GM19395 (cell line): ENCODE measurements around the gene SRMS.
"Not testable (repeated sequence)": the region's sequence is repeated elsewhere in the genome, so short reads cannot be mapped to it uniquely, and the experiment has no call there.

Source experiments
- ATAC-seq: cut with Tn5 transposase; IDR thresholded peaks from one replicate; pipeline ENCODE4 v1.9.1; 2021; ENCODE audit warnings: mild to moderate bottlenecking, moderate library complexity; ENCODE audit not compliant: unreplicated experiment

Gene SRMS

GRCh38 chr20:63579017-63579694, 31.6 kb upstream of the SRMS start:
- ATAC-seq: no peak

DNA sequence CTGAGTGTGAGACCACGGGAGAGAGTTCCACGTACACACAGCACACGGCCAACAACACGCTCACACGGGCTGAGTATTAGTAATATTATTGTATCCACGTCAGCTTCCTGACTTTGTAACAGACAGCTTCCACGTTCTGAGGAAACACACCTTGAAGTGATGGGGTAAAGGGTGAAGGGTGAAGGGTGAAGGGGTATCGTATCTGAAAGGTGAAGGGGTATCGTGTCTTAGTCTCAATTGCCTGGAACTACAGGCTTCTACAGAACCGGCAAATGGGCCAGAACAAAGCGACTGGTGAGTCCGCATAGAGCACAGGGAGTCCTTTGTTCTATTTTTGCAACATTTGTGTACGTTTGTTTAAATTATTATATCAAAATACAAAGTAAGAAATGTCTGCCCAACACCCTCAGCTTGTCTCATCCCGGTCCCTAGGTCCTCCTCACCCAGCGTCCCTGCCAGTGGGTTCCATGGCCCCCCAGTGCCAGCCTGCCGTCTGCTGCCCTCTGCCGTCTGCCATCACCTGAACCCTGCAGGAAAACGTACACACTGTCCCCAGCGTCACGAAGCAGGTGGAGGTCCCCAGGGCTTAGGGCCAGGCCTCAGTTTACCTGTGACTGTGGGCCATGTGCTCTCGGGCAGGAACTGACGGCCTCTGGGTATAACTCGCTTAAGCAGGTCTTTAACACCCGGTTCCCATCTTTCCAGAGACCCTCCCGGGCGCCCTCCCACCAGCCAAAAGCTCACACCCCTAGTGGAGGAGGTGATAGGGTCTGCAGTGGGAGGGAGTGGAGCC, 30.9 kb upstream of the SRMS start:
- no peak for ATAC-seq

GRCh38 chr20:63577317-63577894, 29.9 kb upstream of the SRMS start:
- no peak for ATAC-seq

- ATAC-seq: no peak
Measured at GRCh38 chr20:63576311-63576710, 28.8 kb upstream of the SRMS start.

- ATAC-seq: no peak
Measured at GRCh38 chr20:63574829-63575743, 27.5 kb upstream of the SRMS start.

- ATAC-seq: peak; percentile 43
Measured at GRCh38 chr20:63574156-63574828, 26.7 kb upstream of the SRMS start, which contains the start of gene HELZ2. TSS of gene HELZ2 (minus strand) at chr20:63574239. CDS start at chr20:63572385, 1,854 bp downstream.

DNA sequence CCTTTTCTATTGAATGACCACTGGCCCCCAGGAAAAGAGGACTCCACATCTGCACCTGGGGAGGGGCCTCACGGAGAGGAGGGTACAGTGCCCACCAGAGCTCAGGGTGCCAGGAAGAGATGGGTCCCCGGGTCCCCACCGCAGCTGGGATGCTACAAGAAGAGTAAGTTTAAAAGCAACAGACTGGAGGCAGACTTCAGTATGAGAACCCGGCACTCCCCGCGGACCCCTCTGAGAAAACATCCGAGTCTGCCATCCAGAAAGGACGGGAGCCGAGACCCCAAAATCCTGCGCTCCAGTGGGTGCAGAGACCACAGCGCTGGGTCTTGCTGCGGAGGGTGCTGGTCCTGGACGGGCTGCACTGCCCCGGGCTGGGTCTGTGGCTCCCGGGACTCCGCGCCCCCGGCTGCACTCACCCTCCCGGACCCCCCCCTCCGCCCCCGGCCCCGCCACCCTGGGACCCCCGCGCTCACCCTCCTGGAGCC, 26.1 kb upstream of the SRMS start:
- ATAC-seq: no peak

DNA sequence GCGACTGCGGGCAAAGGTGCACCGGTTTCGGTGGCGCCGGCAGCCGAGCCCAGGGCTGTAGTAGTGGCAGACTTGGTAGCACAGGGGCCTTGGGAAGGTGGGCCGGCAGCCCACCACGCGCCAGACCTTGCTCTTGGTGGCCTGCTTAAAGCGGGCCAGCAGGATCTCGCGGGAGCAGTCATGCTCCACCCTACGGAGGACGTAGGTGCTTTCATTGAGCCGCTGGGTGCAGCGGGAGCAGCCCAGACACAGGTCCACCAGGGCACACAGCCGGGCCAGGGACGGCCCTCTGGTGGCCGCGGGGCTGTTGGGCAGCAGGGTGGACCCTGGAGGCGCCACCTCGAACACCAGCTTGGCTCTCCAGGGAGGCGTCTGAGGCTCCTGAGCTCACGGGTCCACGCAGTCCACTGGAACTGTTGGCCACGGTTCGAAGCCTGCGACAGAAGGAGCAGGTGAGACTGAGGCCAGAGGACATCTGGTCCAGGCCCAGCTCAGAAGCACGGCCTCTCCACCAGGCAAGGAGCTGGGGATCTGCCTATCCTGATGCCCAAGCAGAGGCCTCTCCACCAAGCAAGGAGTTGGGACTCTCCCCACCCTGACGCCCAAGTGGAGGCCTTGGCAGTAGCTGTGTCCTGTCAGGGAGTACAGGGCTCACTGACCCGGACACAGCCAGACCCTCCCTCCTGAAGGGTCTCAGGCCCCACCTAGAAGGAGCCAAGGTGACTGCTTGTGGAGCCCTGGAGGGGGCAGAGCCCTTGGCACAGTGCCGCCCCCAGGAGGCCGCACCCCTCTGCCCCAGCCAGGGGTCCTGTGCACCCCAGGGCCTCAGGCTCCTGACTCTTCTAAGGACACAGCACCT, 25.5 kb upstream of the SRMS start:
- ATAC-seq: no peak

GRCh38 chr20:63572071-63572787, 24.7 kb upstream of the SRMS start:
- ATAC-seq: no peak

DNA sequence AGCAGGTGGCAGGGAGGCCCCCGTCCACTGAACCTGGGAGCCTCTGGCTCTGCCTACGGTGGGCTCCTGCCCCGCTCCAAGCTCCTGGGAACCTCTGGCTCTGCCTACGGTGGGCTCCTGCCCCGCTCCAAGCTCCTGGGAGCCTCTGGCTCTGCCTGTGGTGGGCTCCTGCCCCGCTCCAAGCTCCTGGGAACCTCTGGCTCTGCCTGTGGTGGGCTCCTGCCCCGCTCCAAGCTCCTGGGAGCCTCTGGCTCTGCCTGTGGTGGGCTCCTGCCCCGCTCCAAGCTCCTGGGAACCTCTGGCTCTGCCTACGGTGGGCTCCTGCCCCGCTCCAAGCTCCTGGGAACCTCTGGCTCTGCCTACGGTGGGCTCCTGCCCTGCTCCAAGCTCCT, 23.5 kb upstream of the SRMS start:
- ATAC-seq: not testable (repeated sequence)

DNA sequence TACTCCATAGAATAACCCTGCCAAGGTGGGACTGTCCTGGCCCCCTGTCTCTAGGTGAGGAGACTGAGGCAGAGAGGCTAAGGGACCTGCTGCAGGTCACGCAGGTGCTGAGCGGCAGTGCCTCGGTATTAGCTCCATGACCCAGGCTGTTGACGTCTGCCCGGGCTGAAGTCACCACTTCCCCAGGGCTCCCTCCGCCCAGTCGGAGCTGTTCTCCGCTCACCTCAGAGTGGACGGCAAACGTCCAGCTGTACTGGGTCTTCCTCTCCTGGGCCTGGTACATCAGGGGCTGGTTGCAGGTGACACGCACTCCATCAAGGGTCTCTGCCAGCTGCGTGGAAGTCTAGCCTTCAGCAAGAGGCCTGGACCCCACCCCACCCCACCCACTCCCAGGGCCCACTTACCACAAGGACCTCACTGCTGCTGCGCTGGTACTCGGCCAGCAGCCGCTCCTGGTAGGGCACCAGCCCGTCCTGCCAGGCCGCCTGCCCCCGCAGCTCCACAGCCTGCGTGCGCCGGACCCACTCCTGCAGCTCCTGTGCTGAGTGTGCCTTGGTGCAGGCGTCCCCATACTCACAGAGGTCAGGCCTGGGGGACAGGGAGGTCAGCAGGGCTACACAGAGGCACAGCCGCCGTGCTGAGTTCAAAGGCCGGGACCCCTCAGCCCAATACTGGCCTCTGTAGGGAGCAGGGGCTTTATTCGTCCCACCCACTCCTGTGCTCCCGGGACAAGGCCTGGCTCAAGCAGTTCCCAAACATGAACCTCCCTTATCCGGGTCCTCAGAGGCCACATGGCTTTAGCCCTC, 22.9 kb upstream of the SRMS start:
- ATAC-seq: no peak

GRCh38 chr20:63568986-63569949, 21.7 kb upstream of the SRMS start:
- no peak for ATAC-seq

- ATAC-seq: peak; percentile 23
Measured at GRCh38 chr20:63568170-63568981, 20.8 kb upstream of the SRMS start.

GRCh38 chr20:63567386-63568169, 20.0 kb upstream of the SRMS start:
- peak; percentile 80 for ATAC-seq

DNA sequence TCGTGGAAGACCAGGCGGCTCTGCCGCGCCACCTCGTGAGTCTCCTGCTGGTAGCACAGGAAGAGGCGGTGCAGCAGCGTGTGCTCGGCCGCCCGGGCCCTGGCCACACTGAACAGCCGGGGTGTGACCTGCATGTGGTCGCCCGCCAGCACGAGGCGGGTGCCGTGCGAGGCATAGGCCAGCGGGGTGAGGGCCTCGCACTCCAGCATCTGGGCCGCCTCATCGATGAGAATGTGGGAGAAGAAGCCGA, 19.5 kb upstream of the SRMS start:
- ATAC-seq: no peak
